Measurements from ENCODE around the gene SDHB.

SDHB gene

DNA sequence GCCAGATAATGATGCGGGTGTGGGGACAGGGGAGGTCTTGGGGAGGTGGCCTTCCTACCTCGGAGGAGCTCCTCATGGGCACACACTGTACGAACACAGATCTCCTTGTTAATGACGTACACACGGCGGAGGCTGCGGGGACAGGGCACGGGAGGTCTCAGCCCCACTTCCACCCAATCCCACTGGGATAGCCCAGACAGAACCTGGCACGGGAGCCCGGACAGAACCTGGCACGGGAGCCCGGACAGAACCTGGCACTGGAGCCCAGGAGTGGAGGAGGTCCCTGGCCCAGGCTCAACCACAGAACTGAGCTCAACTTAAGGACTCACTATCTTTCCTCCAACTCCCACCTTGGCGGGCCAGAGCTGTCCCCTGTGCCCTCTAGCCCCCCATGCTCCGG is 78.6 kb downstream of the SDHB start:
- Mint-ChIP-seq H3K27me3 (peaks cover 5 to 13% of the 10 kb centered on the region in 2 donors), H3K4me3 (no peak overlapping the region), H3K36me3 (peaks cover 2 to 3% of the 10 kb centered on the region in 2 donors), H3K9me3 (no peaks in the 10 kb centered on the region), H3K27ac (no peak overlapping the region), H3K4me1 (peaks cover 0 to 8% of the 10 kb centered on the region in 2 donors)
- DNase-seq (no peak), ATAC-seq (replicated peaks) (no peak)

DNA sequence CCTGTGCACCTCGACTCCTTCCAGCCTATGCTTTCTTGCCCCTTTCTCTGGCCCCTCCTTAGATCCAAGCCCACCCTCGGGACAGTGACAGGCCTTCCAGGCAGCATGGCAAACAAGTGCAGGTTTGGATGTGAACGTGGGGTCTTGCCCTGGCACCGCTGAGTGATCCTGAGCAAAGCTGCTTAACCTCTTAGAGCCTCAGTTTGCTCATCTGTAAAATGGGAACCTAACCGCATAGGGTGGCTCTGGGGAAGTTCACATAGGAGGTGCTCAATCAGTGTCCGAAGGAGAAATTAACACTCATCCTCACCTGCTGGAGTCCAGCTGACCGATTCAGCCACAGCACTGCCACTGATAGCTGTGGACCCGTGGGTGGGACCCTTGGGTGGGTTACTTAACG is 80.6 kb downstream of the SDHB start:
- Mint-ChIP-seq H3K36me3 (peaks cover 2 to 6% of the 10 kb centered on the region in 2 donors), H3K9me3 (no peaks in the 10 kb centered on the region), H3K27me3 (no peaks in the 10 kb centered on the region), H3K4me3 (no peak overlapping the region), H3K27ac (no peak overlapping the region), H3K4me1 (no peaks in the 10 kb centered on the region)
- no peak for DNase-seq
- no peak for ATAC-seq (replicated peaks)

DNA sequence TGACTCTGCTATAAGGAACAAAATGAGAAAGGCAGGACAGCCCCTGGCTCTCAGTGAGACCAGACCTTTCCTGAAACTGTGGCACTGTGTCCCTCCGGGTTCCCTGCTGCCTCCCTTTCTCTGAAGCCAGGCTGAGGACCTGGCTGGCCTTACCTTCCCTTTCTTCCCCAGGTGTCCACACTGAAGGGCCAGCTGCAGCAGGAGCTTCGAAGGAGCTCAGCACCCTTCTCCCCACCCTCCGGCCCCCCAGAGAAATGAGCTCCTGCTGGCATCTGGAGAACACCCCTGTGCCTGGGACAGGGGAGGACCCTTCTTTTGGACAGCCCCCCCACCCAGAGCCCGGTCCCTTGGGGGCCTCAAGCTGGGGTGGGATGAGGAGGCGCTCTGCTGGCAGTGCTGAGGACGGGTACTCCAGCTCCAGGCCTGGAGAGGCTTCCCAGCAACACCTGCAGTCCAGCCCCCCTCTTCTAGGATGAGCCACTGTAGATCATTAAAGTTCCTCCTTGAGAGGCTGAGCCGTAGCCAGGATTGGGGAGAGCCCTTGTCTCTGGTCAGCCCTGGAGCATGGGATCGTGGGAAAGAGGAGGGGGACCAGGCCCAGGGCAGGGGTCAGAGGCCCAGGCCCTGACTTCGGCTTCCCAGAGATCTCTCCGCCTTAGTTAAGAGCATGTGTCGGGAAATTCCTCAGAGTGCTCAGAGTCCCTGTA is 81.5 kb downstream of the SDHB start:
- H3K27me3 Mint-ChIP-seq: no peaks in the 10 kb centered on the region
- ATAC-seq (replicated peaks) (no peak), DNase-seq (no peak)
- no peak overlapping the region for H3K27ac Mint-ChIP-seq
- H3K36me3 Mint-ChIP-seq: peaks cover 2 to 6% of the 10 kb centered on the region in 2 donors
- H3K4me1 Mint-ChIP-seq: no peaks in the 10 kb centered on the region
- no peak overlapping the region for H3K4me3 Mint-ChIP-seq
- H3K9me3 Mint-ChIP-seq: no peaks in the 10 kb centered on the region

DNA sequence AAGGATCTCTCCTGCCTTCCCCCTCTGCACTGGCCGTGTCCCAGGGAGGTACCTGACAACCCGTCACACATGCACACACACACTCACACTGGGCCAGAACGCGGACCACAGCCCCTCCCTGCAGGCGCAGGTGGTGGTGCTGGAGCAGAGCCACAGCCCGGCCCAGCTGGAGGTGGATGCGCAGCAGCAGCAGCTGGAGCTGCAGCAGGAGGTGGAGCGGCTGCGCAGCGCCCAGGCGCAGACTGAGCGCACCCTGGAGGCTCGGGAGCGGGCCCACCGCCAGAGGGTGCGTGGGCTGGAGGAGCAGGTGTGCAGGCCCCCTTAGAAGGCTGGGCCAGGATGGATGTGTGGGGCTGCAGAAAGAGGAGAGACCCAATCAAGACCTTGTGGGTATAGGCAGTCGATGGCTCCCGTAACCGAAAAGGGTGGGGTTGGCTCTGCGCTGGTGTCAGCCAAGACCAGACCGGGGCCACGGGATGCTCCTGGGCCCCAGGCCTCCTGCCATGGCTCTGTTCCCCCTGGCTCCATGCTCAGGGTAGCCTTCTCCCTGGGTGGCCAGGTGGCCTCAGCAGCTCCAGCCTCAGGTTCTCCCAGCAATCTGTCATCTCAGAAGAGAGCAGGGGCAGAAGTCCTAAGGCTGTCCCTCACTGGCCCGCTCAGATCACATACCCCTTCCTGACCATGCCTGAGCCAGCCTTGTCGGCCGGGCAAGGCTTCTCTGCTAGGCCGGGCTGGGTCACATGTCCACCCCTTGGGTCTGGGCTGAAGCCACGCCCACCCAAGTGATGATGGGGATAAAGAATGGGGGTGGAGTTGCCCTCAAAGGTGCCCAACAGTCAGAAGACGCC is 82.3 kb downstream of the SDHB start:
- no peaks in the 10 kb centered on the region for H3K4me1 Mint-ChIP-seq
- H3K27me3 Mint-ChIP-seq: no peaks in the 10 kb centered on the region
- peaks cover 2 to 13% of the 10 kb centered on the region in 2 donors for H3K36me3 Mint-ChIP-seq
- ATAC-seq (replicated peaks) (no peak), DNase-seq (no peak)
- no peak overlapping the region for H3K27ac Mint-ChIP-seq
- no peak overlapping the region for H3K4me3 Mint-ChIP-seq
- H3K9me3 Mint-ChIP-seq: no peaks in the 10 kb centered on the region

DNA sequence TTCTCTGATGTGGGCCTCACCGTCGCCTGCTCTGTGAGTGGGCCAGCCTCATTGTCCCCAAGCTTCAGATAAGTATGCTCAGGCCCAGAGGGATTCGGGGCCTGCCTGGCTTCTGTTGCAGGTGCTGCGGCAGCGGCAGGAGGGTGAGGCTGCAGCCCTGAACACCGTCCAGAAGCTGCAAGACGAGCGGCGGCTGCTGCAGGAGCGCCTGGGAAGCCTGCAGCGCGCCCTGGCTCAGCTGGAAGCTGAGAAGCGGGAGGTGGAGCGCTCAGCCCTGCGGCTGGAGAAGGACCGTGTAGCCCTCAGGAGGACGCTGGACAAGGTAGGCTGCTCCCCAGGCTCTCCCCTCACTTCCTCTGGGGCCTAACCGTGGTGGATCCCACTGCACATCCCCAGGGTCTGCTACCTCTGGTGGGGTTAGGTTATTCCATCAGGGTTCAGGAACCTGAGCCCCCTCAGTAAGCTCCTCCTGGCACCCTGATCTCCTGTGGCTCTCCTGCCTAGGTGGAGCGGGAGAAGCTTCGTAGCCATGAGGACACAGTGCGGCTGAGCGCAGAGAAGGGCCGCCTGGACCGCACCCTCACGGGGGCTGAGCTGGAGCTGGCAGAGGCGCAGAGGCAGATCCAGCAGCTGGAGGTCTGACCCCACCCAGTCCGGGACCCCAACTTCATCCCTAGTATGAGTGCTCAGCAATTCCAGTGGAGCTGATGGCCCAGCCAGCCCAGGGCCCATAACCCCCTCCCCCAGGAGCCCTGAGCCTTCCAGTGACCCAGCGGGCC is 83.5 kb downstream of the SDHB start:
- H3K4me1 Mint-ChIP-seq: peaks cover 0 to 1% of the 10 kb centered on the region in 2 donors
- ATAC-seq (replicated peaks) (no peak), DNase-seq (no peak)
- H3K4me3 Mint-ChIP-seq: no peak overlapping the region
- peaks cover 11 to 24% of the 10 kb centered on the region in 2 donors for H3K36me3 Mint-ChIP-seq
- H3K27me3 Mint-ChIP-seq: no peaks in the 10 kb centered on the region
- H3K27ac Mint-ChIP-seq: no peak overlapping the region
- no peaks in the 10 kb centered on the region for H3K9me3 Mint-ChIP-seq

DNA sequence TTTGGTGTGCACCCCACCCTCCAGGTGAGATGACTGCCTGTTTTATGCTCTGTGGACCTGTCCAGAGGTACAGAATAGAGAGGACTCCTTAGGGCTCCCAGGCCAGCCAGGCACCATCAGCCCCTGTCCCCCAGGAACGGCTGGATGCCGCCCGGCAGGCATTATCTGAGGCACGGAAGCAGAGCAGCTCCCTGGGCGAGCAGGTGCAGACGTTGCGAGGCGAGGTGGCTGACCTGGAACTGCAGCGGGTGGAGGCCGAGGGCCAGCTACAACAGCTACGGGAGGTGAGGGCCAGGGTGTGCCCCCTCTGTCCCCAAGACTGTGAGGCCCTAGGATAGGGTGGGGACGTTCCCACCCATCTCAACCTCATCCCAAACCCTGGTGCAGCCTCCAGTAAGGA is 84.2 kb downstream of the SDHB start:
- Mint-ChIP-seq H3K36me3 (peaks cover 15 to 29% of the 10 kb centered on the region in 2 donors), H3K9me3 (no peaks in the 10 kb centered on the region), H3K4me3 (no peak overlapping the region), H3K27me3 (no peaks in the 10 kb centered on the region), H3K27ac (no peak overlapping the region), H3K4me1 (peaks cover 0 to 5% of the 10 kb centered on the region in 2 donors)
- no peak for DNase-seq
- ATAC-seq (replicated peaks): no peak

DNA sequence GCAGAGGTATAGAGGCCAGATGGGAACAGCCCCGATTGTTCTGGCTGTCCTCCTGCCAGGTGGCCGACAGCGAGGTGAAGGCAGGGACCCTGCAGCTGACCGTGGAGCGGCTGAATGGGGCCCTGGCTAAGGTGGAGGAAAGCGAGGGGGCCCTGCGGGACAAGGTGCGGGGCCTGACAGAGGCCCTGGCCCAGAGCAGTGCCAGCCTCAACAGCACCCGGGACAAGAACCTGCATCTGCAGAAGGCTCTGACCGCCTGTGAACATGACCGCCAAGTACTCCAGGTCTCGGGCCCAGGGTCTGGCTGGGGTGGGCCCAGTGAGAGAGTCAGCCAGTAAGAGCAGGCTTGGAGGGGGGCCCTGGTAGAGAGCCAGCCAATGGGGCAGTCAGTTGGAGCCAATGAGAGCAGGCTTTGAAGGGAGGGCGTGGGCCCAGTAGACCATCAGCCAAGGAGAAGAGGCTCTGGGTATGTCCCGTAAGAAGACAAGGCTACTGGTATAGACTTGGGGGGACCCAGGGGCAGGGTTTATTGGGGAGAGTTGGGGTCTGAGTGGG is 84.7 kb downstream of the SDHB start:
- ATAC-seq (replicated peaks): no peak
- Mint-ChIP-seq H3K27ac (no peak overlapping the region), H3K9me3 (no peaks in the 10 kb centered on the region)

More for the DNA sequence above, 84.7 kb downstream of the SDHB start:
- DNase-seq: no peak
- no peaks in the 10 kb centered on the region for H3K27me3 Mint-ChIP-seq
- H3K4me3 Mint-ChIP-seq: no peak overlapping the region
- peaks cover 0 to 5% of the 10 kb centered on the region in 2 donors for H3K4me1 Mint-ChIP-seq
- H3K36me3 Mint-ChIP-seq: peaks cover 17 to 29% of the 10 kb centered on the region in 2 donors

Measured in stimulated activated naive B cell treated with anti-CD40 and anti-IgM and Interleukin-4, amounts not matched to agents 10 μg/mL and 1 μg/mL and 100 μg/mL, for 72 hours (primary cell).